Measurements from ENCODE around the gene SCN2B. TPM values are rescaled to one million over a fixed set of nuclear protein-coding genes. Genes with fewer than 3 reads are reported as not detected.

The SCN2B gene
- total RNA-seq, 2 donors from 2014 or later, result not detected

- Mint-ChIP-seq H3K9me3 (no peaks in the 10 kb centered on the region), H3K27me3 (peaks cover 25 to 29% of the 10 kb centered on the region in 2 donors), H3K36me3 (no peaks in the 10 kb centered on the region), H3K27ac (no peak overlapping the region), H3K4me1 (ENCODE audit: low read depth in 2 of 2) (no peaks in the 10 kb centered on the region), H3K4me3 (no peak overlapping the region)
- ATAC-seq (no peak), DNase-seq (ENCODE audit: low spot score) (no peak)
Measured at GRCh38 chr11:118180300-118180703, 3.9 kb upstream of the SCN2B start.

- no peak overlapping the region for H3K27ac Mint-ChIP-seq
- H3K36me3 Mint-ChIP-seq, result no peaks in the 10 kb centered on the region
- no peaks in the 10 kb centered on the region for H3K9me3 Mint-ChIP-seq
- no peak overlapping the region for H3K4me3 Mint-ChIP-seq
- DNase-seq (ENCODE audit: low spot score) (no peak), ATAC-seq (no peak)
- H3K27me3 Mint-ChIP-seq, result peaks cover 17 to 22% of the 10 kb centered on the region in 2 donors
- no peaks in the 10 kb centered on the region for H3K4me1 Mint-ChIP-seq (ENCODE audit: low read depth in 2 of 2)
Measured at GRCh38 chr11:118176778-118177134, 317 bp upstream of the SCN2B start.

GRCh38 chr11:118175031-118175992 lies 1.1 kb downstream of the SCN2B start:
- no peaks in the 10 kb centered on the region for H3K36me3 Mint-ChIP-seq
- ATAC-seq (no peak), DNase-seq (ENCODE audit: low spot score) (no peak)
- no peak overlapping the region for H3K27ac Mint-ChIP-seq
- no peak overlapping the region for H3K4me3 Mint-ChIP-seq
- H3K9me3 Mint-ChIP-seq, result no peaks in the 10 kb centered on the region
- H3K27me3 Mint-ChIP-seq, result peaks cover 19 to 21% of the 10 kb centered on the region in 2 donors
- H3K4me1 Mint-ChIP-seq (ENCODE audit: low read depth in 2 of 2), result no peaks in the 10 kb centered on the region

- Mint-ChIP-seq H3K4me3 (no peak overlapping the region), H3K36me3 (no peaks in the 10 kb centered on the region), H3K4me1 (ENCODE audit: low read depth in 2 of 2) (no peaks in the 10 kb centered on the region), H3K27me3 (peaks cover 15 to 20% of the 10 kb centered on the region in 2 donors), H3K9me3 (no peaks in the 10 kb centered on the region), H3K27ac (no peak overlapping the region)
- ATAC-seq, result no peak
- no peak for DNase-seq (ENCODE audit: low spot score)
Measured at GRCh38 chr11:118174006-118174567, 2.4 kb downstream of the SCN2B start.

GRCh38 chr11:118172356-118172755 lies 4.1 kb downstream of the SCN2B start:
- ATAC-seq, result no peak
- H3K4me3 Mint-ChIP-seq, result no peak overlapping the region
- H3K27me3 Mint-ChIP-seq, result peaks cover 15 to 20% of the 10 kb centered on the region in 2 donors
- no peaks in the 10 kb centered on the region for H3K9me3 Mint-ChIP-seq
- H3K4me1 Mint-ChIP-seq (ENCODE audit: low read depth in 2 of 2), result no peaks in the 10 kb centered on the region
- no peak overlapping the region for H3K27ac Mint-ChIP-seq
- H3K36me3 Mint-ChIP-seq, result no peaks in the 10 kb centered on the region
- no peak for DNase-seq (ENCODE audit: low spot score)

GRCh38 chr11:118171269-118172062 lies 5.0 kb downstream of the SCN2B start:
- peak; percentile 67 for DNase-seq (ENCODE audit: low spot score)
- no peaks in the 10 kb centered on the region for H3K36me3 Mint-ChIP-seq
- ATAC-seq, result peak; percentile 66 to 77
- peaks cover 12 to 20% of the 10 kb centered on the region in 2 donors for H3K27me3 Mint-ChIP-seq
- H3K4me3 Mint-ChIP-seq, result no peak overlapping the region
- no peaks in the 10 kb centered on the region for H3K4me1 Mint-ChIP-seq (ENCODE audit: low read depth in 2 of 2)
- no peak overlapping the region for H3K27ac Mint-ChIP-seq
- no peaks in the 10 kb centered on the region for H3K9me3 Mint-ChIP-seq

- Mint-ChIP-seq H3K27ac (no peak overlapping the region), H3K4me1 (ENCODE audit: low read depth in 2 of 2) (no peaks in the 10 kb centered on the region), H3K36me3 (no peaks in the 10 kb centered on the region), H3K9me3 (no peaks in the 10 kb centered on the region), H3K4me3 (no peak overlapping the region), H3K27me3 (peaks cover 6 to 14% of the 10 kb centered on the region in 2 donors)
- no peak for ATAC-seq
- DNase-seq (ENCODE audit: low spot score), result no peak
Measured at GRCh38 chr11:118170882-118171268, 5.6 kb downstream of the SCN2B start.

GRCh38 chr11:118170231-118170630 lies 6.2 kb downstream of the SCN2B start:
- H3K4me1 Mint-ChIP-seq (ENCODE audit: low read depth in 2 of 2), result no peaks in the 10 kb centered on the region
- DNase-seq (ENCODE audit: low spot score), result no peak
- no peak for ATAC-seq
- no peaks in the 10 kb centered on the region for H3K36me3 Mint-ChIP-seq
- H3K27me3 Mint-ChIP-seq, result peaks cover 0 to 9% of the 10 kb centered on the region in 2 donors
- no peaks in the 10 kb centered on the region for H3K9me3 Mint-ChIP-seq
- H3K4me3 Mint-ChIP-seq, result no peak overlapping the region
- H3K27ac Mint-ChIP-seq, result no peak overlapping the region

GRCh38 chr11:118169300-118170140 lies 6.9 kb downstream of the SCN2B start:
- no peaks in the 10 kb centered on the region for H3K9me3 Mint-ChIP-seq
- H3K36me3 Mint-ChIP-seq, result no peaks in the 10 kb centered on the region
- H3K27ac Mint-ChIP-seq, result no peak overlapping the region
- H3K4me3 Mint-ChIP-seq, result no peak overlapping the region
- ATAC-seq (no peak), DNase-seq (ENCODE audit: low spot score) (no peak)
- no peaks in the 10 kb centered on the region for H3K4me1 Mint-ChIP-seq (ENCODE audit: low read depth in 2 of 2)
- H3K27me3 Mint-ChIP-seq, result peaks cover 2 to 9% of the 10 kb centered on the region in 2 donors

- Mint-ChIP-seq H3K4me1 (ENCODE audit: low read depth in 2 of 2) (no peaks in the 10 kb centered on the region), H3K27ac (no peak overlapping the region), H3K27me3 (peaks cover 6 to 9% of the 10 kb centered on the region in 2 donors), H3K9me3 (no peaks in the 10 kb centered on the region), H3K4me3 (no peak overlapping the region), H3K36me3 (no peaks in the 10 kb centered on the region)
- DNase-seq (ENCODE audit: low spot score), result no peak
- no peak for ATAC-seq
Measured at GRCh38 chr11:118168751-118169150, 7.7 kb downstream of the SCN2B start.

- Mint-ChIP-seq H3K36me3 (no peaks in the 10 kb centered on the region), H3K27me3 (peaks cover 7 to 12% of the 10 kb centered on the region in 2 donors), H3K9me3 (no peaks in the 10 kb centered on the region), H3K4me3 (no peak overlapping the region), H3K27ac (no peak overlapping the region), H3K4me1 (ENCODE audit: low read depth in 2 of 2) (no peaks in the 10 kb centered on the region)
- ATAC-seq (no peak), DNase-seq (ENCODE audit: low spot score) (no peak)
Measured at GRCh38 chr11:118168316-118168715, 8.1 kb downstream of the SCN2B start.

GRCh38 chr11:118167906-118168305 lies 8.5 kb downstream of the SCN2B start:
- H3K27me3 Mint-ChIP-seq, result peaks cover 11 to 16% of the 10 kb centered on the region in 2 donors
- no peaks in the 10 kb centered on the region for H3K4me1 Mint-ChIP-seq (ENCODE audit: low read depth in 2 of 2)
- H3K27ac Mint-ChIP-seq, result no peak overlapping the region
- DNase-seq (ENCODE audit: low spot score) (no peak), ATAC-seq (no peak)
- no peak overlapping the region for H3K4me3 Mint-ChIP-seq
- no peaks in the 10 kb centered on the region for H3K9me3 Mint-ChIP-seq
- H3K36me3 Mint-ChIP-seq, result no peaks in the 10 kb centered on the region

GRCh38 chr11:118167253-118167652 lies 9.2 kb downstream of the SCN2B start:
- Mint-ChIP-seq H3K4me1 (ENCODE audit: low read depth in 2 of 2) (no peaks in the 10 kb centered on the region), H3K4me3 (no peak overlapping the region), H3K9me3 (no peaks in the 10 kb centered on the region), H3K27me3 (peaks cover 12 to 18% of the 10 kb centered on the region in 2 donors), H3K27ac (no peak overlapping the region), H3K36me3 (no peaks in the 10 kb centered on the region)
- DNase-seq (ENCODE audit: low spot score) (no peak), ATAC-seq (no peak)

Data from natural killer cell treated with Interleukin-12 subunit alpha and Interleukin-12 subunit beta and Interleukin-15 and Interleukin-18, amount 100 ng/mL, for 72 hours (primary cell).